GM19035 (cell line): ENCODE data around the gene MR1.
"Not testable (repeated sequence)": the region's sequence is repeated elsewhere in the genome, so short reads cannot be mapped to it uniquely, and the experiment has no call there.

Source experiments
- ATAC-seq: cut with Tn5 transposase; IDR thresholded peaks from one replicate; pipeline ENCODE4 v1.9.1; 2021; ENCODE audit not compliant: unreplicated experiment

The MR1 gene

DNA sequence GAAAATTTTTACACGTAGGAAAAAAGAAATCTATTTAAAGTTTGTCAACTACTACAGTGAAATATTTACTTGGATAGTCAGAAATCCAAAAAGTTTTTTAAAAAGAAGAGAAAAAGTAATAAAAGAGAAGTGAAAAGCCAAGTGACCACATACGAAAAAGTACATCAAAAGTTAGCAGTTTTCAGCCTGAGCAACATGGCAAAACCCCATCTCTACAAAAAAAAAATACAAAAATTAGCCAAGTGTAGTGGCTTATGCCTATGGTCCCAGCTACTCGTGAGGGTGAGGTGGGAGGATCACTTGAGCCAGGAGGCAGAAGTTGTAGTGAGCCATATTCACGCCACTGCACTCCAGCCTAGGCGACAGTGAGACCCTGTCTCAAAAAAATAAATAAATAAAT lies 5.2 kb upstream of the MR1 start:
- no peak for ATAC-seq

DNA sequence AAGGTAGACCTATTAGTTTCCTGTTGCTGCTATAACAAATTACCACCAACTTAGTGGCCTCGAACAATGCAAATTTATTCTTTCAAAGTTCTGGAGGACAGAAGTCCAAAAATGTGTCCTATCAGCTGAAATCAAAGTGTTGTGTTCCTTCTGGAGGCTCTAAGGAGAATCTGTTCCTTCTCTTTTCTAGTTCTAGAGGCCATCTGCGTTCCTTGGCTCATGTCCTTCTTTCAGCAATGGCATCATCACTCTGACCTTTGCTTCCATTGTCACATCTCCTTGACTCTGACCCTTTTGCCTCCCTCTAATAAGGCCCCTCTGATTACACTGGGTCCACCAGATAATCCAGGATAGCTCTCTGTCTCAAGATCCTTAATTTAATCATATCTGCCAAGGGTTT lies 1.2 kb upstream of the MR1 start:
- ATAC-seq = no peak

DNA sequence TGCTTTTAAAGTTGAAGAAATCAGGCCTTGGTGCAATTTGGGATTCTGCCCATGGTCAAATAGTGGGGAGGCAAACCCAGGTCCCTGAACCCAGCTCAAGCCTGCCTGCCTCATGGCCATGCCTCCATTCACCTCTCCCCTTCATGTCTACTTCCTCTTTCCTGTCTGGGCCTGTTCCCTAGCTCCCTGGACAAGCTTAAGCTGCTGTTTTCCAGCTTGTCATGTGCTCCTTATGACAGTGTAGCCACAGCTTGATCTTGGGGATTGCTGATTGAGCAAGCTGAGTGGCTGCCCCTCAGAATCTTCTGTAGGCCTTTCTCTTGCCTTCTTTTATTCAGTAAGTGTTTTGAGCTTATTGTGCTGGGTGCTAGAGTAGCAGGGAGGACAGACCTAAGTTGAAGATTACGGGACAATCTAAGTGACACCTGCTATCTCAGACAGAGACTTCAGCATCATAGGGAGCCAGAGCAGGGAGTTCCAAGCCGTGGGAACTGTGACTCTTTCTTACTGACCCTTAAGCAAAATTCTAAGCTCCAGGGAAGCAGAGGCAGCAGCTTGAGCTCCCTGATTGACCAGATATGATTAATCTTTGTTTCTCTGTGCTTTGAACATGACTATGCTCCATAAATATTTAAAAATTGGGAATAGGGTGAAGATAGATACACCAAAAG lies 520 bp upstream of the MR1 start:
- ATAC-seq = peak; percentile 34

DNA sequence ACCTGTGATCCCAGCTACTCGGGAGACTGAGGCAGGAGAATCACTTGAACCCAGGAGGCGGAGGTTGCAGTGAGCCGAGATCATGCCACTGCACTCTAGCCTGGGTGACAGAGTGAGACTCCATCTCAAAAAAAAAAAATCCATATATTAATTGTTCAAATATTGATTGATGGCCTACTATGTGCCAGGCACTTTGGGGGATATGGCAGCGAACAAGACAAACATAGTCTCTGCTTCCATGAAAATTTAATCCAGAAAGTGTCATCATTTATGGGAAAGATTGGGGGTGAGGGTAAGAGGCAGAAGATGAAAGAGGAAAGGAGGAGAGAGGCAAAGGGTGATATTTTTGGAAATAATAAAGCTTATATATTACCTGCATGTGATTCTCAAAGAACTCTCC lies 1.4 kb downstream of the MR1 start:
- ATAC-seq = not testable (repeated sequence)

DNA sequence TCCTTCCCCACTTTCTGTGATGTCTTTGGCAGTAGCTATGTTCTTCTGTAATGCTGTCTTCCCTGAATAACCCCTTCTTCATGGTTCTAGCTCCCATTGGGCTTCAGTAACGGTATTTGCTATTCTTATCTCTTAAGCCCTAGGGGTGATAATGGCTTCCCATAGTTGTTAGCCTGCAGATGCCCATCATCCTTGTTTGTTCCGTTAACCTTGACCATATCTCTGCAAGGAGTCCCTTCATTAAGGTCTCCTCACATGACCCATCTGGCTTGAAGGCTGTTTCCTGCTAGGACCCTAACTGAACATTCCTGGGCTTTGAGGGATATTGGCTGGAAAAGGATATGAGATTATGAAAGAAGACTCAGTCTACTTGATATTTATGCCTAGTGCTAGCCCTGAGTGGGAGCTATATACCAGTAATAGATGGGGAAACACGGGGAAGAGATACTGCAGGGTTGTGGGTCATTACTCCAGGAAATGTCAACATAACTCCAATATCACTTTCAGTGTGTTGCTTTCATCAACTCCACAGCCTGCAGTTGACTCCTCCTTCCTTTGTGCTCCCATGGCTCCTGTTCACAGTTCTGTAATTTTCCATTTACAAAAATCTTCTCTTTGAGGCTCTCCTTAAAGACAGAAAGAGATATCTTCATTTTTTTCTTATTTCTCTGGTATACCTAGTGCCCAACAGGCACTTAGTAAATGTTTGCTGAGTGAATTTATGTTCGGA lies 2.5 kb downstream of the MR1 start:
- no peak for ATAC-seq

DNA sequence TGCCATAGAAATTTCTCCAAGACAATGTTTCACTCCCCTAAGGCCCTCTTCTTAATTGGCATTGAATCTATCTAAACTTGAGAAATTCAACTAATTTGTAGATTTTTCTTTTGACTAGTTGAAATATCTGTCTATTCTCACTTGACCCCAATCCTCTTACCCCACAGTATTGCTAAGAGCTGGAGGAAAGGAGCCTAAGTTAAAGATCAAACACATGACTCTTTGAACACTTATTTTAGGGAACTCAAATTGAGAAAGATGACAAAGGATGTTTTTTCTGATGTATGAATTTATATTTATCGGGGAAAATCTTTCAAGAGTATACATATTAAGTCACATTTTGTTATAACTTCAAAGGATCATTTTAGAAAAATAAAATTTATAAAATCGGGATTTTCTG lies 3.6 kb downstream of the MR1 start:
- no peak for ATAC-seq

DNA sequence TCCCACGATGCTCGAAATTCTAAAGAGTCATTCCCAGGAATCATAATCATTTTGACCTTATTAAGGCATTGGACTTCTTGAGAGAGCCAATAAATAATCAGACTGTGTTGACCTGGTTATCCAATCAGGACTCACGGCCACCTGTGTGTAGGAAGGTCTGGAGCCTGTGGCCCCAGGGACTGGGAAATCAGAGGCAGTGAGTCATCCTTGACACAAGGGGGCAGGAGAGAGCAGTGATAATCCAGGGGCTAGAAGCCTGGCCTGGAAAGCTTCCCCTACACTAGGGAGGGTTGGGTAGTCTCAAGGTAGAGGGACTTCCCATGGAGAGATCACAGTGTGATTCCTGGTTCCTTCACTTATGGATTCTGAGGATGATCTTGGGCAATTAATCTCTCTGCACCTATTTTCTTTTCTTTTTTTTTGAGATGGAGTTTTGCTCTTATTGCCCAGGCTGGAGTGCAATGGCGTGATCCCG lies 4.7 kb downstream of the MR1 start:
- ATAC-seq = no peak

DNA sequence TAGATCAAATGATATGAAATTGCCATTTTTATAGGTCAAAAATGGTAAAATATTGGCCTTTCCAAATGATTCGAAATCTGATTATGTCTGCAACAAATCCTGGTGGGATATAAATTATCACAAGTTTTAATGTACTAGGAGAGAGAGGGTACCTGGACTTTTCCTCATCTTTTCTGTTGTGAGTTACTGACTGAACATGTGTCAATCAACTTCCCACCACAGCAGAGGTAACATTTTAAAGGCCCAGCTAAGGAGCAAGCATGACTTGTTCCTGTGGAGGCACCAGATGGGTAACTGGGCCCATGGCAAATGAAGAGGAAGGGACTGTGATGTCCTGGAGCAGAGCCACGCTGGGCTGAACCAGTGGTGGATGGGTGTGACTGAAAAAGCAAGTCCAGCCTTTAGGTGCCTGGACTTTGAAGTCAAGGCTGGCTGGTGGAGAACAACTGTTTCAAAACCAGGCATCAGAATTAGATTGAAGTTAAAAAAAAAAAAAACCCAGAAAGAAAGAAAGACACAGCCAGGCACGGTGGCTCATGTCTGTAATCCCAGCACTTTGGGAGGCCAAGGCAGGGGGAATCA lies 6.6 kb downstream of the MR1 start:
- no peak for ATAC-seq

DNA sequence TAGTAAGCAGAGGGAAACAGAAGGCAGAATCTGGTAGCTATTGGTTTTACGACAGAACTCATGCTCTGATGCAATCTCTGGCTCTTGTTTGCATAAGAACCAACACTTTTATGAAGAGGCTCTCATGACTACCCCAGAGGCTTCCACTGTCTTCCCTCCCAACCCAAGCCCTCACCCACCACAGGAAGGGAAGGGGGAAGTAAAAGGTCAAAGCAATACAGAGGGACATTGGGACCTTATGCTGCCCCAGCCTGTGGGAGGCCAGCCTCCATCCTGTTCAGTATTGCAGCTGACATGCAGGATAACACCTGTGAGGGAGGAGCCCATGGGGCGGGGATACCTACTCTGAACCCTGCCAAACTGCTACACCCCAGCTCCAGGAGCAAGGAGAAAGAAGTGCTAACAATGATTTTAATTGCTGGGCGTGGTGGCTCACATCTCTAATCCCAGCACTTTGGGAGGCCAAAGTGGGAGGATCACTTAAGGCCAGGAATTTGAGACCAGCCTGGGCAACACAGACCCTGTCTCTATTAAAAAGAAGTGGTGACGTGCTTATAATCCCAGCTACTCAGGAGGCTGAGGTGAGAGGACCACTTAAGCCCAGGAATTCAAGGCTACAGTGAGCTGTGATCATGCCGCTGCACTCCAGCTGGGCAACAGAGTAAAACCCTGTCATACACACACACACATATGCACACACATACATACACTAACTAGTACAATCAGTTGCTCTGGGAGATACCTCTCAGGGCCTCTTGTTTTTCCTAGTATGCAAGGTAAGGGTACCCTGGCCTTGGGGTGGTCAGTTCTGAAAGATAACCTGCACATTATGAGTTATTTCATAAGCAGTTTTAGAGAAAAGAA lies 9.5 kb downstream of the MR1 start:
- ATAC-seq = no peak

DNA sequence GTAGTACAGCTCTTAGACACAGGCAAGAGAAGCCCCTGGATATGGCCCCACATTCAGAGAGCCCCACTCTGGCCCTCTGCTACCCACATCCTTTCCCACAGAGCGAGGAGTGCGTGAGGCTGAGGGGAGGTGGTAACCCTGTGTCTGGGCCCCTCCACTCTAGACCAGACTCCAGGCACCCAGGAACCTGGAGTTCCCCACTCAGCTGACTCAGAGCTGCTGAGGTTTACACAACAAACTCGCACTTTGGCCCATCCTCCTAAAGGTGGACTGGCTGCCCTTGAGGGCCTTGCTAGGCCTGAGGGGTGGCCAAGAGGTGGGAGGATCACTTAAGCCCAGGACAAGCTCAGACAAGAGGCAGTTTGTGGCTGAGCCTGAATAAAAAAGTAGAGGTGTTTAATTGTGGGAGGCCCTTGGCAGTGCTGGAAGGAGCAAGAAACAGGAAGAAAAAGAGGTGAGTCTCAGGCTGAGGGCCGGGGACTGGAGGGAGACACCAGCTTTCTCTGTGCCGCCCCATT lies 10.7 kb downstream of the MR1 start:
- peak; percentile 94 for ATAC-seq

DNA sequence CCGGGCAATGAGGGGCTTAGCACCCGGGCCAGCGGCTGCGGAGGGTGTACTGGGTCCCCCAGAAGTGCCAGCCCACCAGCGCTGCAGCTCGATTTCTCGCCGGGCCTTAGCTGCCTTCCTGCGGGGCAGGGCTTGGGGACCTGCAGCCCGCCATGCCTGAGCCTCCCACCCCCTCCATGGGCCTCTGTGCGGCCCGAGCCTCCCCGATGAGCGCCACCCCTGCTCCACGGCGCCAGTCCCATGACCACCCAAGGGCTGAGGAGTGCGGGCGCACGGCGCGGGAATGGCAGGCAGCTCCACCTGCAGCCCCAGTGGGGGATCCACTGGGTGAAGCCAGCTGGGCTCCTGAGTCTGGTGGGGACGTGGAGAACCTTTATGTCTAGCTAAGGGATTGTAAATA lies 12.2 kb downstream of the MR1 start:
- ATAC-seq = not testable (repeated sequence)

DNA sequence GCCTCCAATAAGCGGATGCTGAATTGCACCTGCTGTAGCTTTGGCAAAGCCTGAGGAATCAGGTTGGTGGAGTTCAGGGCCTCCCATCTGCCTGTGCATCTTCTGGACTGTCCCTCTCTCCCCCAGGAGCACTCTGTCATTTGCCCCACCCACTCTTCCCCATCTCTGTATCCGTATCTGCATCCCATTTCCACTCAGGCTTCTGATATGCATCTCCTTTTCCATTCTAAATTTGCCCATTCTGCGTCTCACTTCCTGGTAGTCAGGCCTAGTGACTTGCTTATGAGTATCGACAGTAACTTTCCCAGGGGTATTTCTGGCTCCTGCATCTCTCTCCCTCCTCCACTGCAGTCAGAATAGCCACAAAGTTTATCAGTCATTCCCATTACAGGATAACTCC lies 15.6 kb downstream of the MR1 start:
- ATAC-seq = no peak

DNA sequence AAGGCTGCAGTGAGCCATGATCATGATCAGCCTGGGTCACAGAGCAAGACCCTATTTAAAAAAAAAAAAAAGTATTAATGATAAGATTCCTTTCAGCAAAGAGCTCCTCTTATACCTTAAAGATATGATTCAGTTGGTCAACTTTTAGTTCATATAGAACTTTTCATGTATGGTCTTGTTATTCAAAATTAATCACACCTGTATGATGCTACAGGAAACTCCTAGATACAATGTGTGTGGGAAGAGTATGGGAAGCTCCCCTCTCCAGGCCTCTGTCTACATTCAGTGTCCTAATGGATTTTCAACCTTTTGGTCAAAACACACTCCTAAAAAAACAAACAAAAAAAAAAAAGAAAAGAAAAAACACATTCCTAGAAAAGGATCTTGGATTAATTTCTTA lies 17.1 kb downstream of the MR1 start:
- no peak for ATAC-seq

DNA sequence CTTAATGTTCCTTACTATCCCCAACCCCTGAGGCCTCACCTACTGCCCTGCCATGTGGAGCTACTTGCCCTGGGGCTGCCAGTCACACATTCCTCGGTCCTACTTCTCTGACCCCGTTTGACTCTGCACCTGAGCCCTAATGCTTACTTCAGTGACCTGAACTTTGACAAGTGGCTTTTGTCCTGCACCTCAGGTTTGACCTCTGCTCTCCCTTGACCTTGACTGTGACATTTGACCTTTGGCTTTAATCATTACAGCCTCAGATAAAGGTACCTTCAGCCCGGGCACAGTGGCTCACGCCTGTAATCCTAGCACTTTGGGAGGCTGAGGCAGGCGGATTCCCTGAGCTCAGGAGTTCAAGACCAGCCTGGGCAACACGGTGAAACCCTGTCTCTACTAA lies 22.8 kb downstream of the MR1 start:
- no peak for ATAC-seq

DNA sequence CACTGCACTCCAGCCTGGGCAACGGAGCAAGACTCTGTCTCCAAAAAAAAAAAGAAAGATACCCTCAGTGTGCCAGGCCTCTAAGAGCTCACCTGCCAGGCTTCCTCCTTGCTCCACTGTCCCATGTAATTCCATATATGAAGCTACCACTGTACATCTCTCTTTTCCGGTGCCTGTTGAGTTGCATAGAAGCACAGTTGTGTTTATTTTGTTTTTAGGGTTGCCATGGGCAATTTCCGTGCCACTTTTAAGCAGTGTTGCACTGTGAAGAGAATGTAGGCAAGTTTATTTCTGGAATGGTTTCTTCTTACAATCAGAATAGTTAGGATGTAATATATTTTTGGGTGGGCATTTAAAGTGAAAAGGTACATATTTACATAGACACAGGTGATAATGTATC lies 23.3 kb downstream of the MR1 start:
- no peak for ATAC-seq

DNA sequence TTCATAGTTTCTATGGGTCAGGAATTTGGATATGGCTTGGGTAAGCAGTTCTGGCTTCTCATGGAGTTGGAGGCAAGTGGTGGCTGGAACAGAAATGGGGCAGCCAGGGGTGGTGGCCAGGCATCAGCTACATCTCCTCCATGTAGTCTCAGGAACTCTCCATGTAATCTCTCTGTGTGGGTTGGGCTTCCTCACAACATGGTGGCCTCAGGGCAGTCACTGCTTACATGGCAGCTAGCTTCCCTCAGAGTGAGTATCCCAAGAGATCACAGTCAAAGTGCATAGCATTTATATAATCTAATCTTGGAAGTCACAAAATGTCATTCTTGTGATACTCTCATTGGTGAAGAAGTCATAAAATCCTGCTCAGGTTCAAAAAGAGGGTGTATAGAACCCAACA lies 25.7 kb downstream of the MR1 start:
- no peak for ATAC-seq

DNA sequence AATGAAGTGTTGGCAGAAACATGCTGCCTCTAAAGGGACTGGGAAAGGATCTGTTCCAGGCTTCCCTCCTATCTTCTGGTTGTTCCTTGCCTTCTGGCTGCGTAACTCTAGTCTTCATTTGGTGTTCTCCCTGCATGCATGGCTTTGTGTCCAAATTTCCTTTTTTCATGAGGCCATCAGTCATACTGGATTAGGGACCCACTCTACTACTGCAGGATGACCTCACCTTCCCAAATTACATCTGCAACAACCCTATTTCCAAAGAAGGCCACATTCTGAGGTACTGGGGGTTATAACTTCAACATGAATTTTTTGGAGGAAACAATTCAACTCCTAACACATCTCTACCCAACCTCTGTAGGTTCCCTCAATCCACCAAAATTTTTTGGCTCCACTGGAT lies 26.3 kb downstream of the MR1 start:
- ATAC-seq = no peak

DNA sequence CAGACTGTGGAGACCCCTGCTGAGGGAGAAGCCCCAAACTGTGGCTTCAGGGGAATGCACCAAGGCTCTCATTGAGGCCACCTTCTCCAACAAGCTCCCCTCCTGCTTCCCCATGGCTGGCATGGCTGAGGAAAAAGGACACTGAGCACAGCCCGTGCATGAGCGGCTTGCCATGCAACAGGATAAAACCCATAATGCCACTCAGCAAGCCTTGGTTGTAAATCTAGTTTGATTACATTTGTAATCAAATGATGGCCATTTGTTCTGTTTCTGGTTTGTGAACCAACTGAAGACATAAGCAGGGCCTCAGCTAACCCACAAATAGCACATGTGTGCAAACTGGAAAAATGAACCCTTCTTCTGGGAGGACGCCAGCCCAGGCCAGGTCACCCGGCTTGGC lies 27.2 kb downstream of the MR1 start:
- not testable (repeated sequence) for ATAC-seq

DNA sequence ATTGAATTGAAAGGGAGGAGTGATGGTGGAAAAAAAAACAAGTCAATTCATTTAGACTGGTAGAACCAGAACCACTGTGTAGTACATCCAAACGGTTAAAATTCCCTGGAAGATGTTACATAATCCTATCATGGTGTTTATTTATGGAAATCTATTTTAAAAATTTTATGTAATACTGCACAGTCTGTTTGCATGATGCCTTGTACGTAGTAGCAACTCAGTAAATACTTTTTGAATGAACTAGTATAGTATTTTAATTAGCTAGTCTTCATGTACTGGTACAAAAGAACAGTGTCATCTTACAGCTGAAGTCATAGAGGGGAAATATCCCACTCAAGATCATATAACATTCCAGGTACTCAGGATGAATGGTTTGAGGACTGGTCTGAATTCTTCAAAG lies 27.7 kb downstream of the MR1 start:
- ATAC-seq = no peak

DNA sequence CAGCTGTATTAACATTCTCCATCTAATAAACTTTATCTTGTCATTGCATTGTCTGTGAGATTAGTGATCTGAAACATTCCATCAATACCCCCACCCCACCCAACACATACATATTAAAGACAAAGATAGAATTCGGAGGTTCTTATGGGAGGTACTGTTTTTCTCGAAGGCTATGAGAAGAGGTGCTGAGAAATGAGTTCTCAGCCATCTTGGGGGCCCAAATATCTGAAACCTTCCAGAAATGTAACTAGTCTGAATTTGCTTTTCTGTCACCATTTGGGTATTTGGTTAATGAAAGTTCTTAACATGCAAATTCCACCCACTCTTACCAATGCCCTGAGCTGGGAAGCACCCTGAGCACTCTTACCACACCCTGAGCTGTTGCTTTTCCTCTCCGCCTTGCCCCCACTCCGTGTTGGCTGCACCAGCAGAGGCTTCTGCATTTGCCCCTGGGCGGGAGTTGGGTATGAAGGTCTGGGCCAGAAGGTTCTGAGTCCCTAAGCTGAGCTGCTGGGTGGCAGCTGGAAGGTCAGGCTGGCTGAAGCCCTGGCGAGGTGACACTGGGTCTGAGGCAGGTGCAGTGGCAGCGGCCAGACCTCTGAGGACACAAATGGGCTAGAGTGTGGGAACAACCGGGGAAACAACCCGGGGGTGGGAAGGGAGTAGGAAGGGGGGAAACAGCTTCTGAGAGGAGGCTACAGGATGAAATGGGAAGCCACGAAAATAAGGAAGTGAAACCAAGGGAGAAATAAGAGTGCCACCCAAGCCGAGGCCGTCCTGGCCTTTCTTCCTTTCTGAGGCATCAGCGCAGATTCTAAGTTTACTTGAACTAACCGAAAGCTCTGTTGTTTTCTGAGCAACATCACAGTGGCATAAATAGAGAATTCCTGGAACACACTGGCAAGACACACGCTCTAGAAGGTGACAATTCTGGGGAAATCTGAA lies 28.4 kb downstream of the MR1 start:
- ATAC-seq = peak; percentile 77
